ENCODE results near the gene PNMA8C. TPM values are rescaled to one million over a fixed set of nuclear protein-coding genes. Genes with fewer than 3 reads are reported as not detected.

The PNMA8C gene
- total RNA-seq, 1 donor from 2014 or later: 0.98 TPM

- H3K9me3 ChIP-seq (ENCODE audit: insufficient read depth, low read depth, low read length): no peaks in the 10 kb centered on the region
- no peak for FAIRE-seq
- no peak overlapping the region for H2AFZ ChIP-seq (ENCODE audit: low read depth, low read length)
- Mint-ChIP-seq H3K27ac (ENCODE audit: unreplicated experiment) (no peak overlapping the region), H3K4me1 (ENCODE audit: low read depth, unreplicated experiment) (no peaks in the 10 kb centered on the region), H3K27me3 (ENCODE audit: low read depth, unreplicated experiment) (no peaks in the 10 kb centered on the region), H3K4me3 (ENCODE audit: unreplicated experiment) (no peak overlapping the region), H3K9me3 (ENCODE audit: unreplicated experiment) (peaks cover 7% of the 10 kb centered on the region), H3K36me3 (ENCODE audit: low read depth, unreplicated experiment) (no peaks in the 10 kb centered on the region)
- no peak overlapping the region for H3K4me3 ChIP-seq (ENCODE audit: insufficient read depth, low read depth, low read length)
- no peaks in the 10 kb centered on the region for H4K20me1 ChIP-seq (ENCODE audit: insufficient read depth, low read length)
- H3K4me1 ChIP-seq (ENCODE audit: insufficient read depth, low read length): no peaks in the 10 kb centered on the region
- no peaks in the 10 kb centered on the region for H3K36me3 ChIP-seq (ENCODE audit: insufficient read depth, low read length)
- no peak for TF ChIP-seq EZH2 (IDR thresholded peaks at IDR 0.05; ENCODE audit: insufficient read depth, low read length)
- TF ChIP-seq, protein P1, sequence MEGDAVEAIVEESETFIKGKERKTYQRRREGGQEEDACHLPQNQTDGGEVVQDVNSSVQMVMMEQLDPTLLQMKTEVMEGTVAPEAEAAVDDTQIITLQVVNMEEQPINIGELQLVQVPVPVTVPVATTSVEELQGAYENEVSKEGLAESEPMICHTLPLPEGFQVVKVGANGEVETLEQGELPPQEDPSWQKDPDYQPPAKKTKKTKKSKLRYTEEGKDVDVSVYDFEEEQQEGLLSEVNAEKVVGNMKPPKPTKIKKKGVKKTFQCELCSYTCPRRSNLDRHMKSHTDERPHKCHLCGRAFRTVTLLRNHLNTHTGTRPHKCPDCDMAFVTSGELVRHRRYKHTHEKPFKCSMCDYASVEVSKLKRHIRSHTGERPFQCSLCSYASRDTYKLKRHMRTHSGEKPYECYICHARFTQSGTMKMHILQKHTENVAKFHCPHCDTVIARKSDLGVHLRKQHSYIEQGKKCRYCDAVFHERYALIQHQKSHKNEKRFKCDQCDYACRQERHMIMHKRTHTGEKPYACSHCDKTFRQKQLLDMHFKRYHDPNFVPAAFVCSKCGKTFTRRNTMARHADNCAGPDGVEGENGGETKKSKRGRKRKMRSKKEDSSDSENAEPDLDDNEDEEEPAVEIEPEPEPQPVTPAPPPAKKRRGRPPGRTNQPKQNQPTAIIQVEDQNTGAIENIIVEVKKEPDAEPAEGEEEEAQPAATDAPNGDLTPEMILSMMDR (IDR thresholded peaks at IDR 0.05; ENCODE audit: insufficient read depth, low read depth, low read length): no peak
- no peak overlapping the region for H3K9ac ChIP-seq (ENCODE audit: low read length)
- DNase-seq (ENCODE audit: low read depth): no peak
- H3K4me2 ChIP-seq (ENCODE audit: low read length): no peak overlapping the region
- peaks cover 9% of the 10 kb centered on the region for H3K27me3 ChIP-seq (ENCODE audit: insufficient read depth, low read length)
- H3K27ac ChIP-seq (ENCODE audit: low read depth, low read length): no peak overlapping the region
- H3K79me2 ChIP-seq (ENCODE audit: insufficient read depth, low read length): no peaks in the 10 kb centered on the region
These were observed 25.5 kb upstream of the PNMA8C start for GRCh38 chr19:46454244-46454643.

GRCh38 chr19:46453661-46454060 lies 24.9 kb upstream of the PNMA8C start:
- no peak for FAIRE-seq
- TF ChIP-seq, protein P1 (IDR thresholded peaks at IDR 0.05; ENCODE audit: insufficient read depth, low read depth, low read length): no peak
- no peak for TF ChIP-seq EZH2 (IDR thresholded peaks at IDR 0.05; ENCODE audit: insufficient read depth, low read length)
- H3K9me3 Mint-ChIP-seq (ENCODE audit: unreplicated experiment): peaks cover 8% of the 10 kb centered on the region

DNA sequence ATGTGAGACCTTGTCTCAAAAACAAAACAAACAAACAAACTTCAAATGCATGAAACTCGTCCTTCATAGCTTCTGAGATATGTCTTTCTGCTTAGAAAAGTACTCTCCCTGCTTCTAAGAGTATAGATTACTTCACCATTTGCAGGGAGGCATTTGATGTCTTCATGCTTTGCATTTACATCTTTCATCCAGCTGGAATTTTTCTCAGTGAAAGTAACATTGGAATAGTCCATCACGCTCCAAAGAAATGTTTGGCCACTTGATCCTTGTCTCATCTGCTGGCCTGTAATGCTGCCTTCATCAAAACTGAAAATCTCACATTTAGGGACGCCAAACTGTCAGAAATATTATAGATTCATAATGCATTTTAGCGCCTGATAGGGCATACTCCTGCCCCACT lies 23.4 kb upstream of the PNMA8C start:
- Mint-ChIP-seq H3K9me3 (ENCODE audit: unreplicated experiment) (peaks cover 8% of the 10 kb centered on the region), H3K27me3 (ENCODE audit: low read depth, unreplicated experiment) (no peaks in the 10 kb centered on the region), H3K4me1 (ENCODE audit: low read depth, unreplicated experiment) (peaks cover 3% of the 10 kb centered on the region), H3K27ac (ENCODE audit: unreplicated experiment) (no peak overlapping the region), H3K36me3 (ENCODE audit: low read depth, unreplicated experiment) (no peaks in the 10 kb centered on the region), H3K4me3 (ENCODE audit: unreplicated experiment) (no peak overlapping the region)
- Histone ChIP-seq H2AFZ (ENCODE audit: low read depth, low read length) (no peak overlapping the region), H3K4me2 (ENCODE audit: low read length) (no peak overlapping the region), H4K20me1 (ENCODE audit: insufficient read depth, low read length) (no peaks in the 10 kb centered on the region), H3K36me3 (ENCODE audit: insufficient read depth, low read length) (no peaks in the 10 kb centered on the region), H3K27me3 (ENCODE audit: insufficient read depth, low read length) (peaks cover 9% of the 10 kb centered on the region), H3K4me3 (ENCODE audit: insufficient read depth, low read depth, low read length) (no peak overlapping the region), H3K4me1 (ENCODE audit: insufficient read depth, low read length) (no peaks in the 10 kb centered on the region), H3K9me3 (ENCODE audit: insufficient read depth, low read depth, low read length) (no peaks in the 10 kb centered on the region), H3K79me2 (ENCODE audit: insufficient read depth, low read length) (no peaks in the 10 kb centered on the region), H3K9ac (ENCODE audit: low read length) (no peak overlapping the region), H3K27ac (ENCODE audit: low read depth, low read length) (no peak overlapping the region)
- TF ChIP-seq, protein P1 (IDR thresholded peaks at IDR 0.05; ENCODE audit: insufficient read depth, low read depth, low read length): no peak
- no peak for TF ChIP-seq EZH2 (IDR thresholded peaks at IDR 0.05; ENCODE audit: insufficient read depth, low read length)
- FAIRE-seq (no peak), DNase-seq (ENCODE audit: low read depth) (no peak)

More at GRCh38 chr19:46453661-46454060, 24.9 kb upstream of the PNMA8C start:
- H3K27me3 Mint-ChIP-seq (ENCODE audit: low read depth, unreplicated experiment): no peaks in the 10 kb centered on the region
- no peaks in the 10 kb centered on the region for H3K4me1 ChIP-seq (ENCODE audit: insufficient read depth, low read length)
- H2AFZ ChIP-seq (ENCODE audit: low read depth, low read length): no peak overlapping the region
- H3K9ac ChIP-seq (ENCODE audit: low read length): no peak overlapping the region
- H3K9me3 ChIP-seq (ENCODE audit: insufficient read depth, low read depth, low read length): no peaks in the 10 kb centered on the region
- H3K4me2 ChIP-seq (ENCODE audit: low read length): no peak overlapping the region
- peaks cover 9% of the 10 kb centered on the region for H3K27me3 ChIP-seq (ENCODE audit: insufficient read depth, low read length)
- DNase-seq (ENCODE audit: low read depth): no peak
- H3K36me3 Mint-ChIP-seq (ENCODE audit: low read depth, unreplicated experiment): no peaks in the 10 kb centered on the region
- H3K27ac ChIP-seq (ENCODE audit: low read depth, low read length): no peak overlapping the region
- H3K36me3 ChIP-seq (ENCODE audit: insufficient read depth, low read length): no peaks in the 10 kb centered on the region
- H3K27ac Mint-ChIP-seq (ENCODE audit: unreplicated experiment): no peak overlapping the region
- H4K20me1 ChIP-seq (ENCODE audit: insufficient read depth, low read length): no peaks in the 10 kb centered on the region
- H3K4me3 ChIP-seq (ENCODE audit: insufficient read depth, low read depth, low read length): no peak overlapping the region
- H3K79me2 ChIP-seq (ENCODE audit: insufficient read depth, low read length): no peaks in the 10 kb centered on the region
- no peaks in the 10 kb centered on the region for H3K4me1 Mint-ChIP-seq (ENCODE audit: low read depth, unreplicated experiment)
- H3K4me3 Mint-ChIP-seq (ENCODE audit: unreplicated experiment): no peak overlapping the region

All from astrocyte (in vitro differentiated cells and primary cell).